Suprapubic skin (tissue), 4 donors: Measurements from ENCODE around the gene KCNG4. TPM values are rescaled to one million over a fixed set of nuclear protein-coding genes. Genes with fewer than 3 reads are reported as not detected.
A peak's percentile ranks its signal among the peaks of the same experiment; 100 is the strongest.

Experiments
- DNase-seq, 2 donors: peaks; one replicate each; pipeline ENCODE4 v3.0.0-alpha.2; 2019; ENCODE audit warnings: low spot score in 2 of 2
- H3K27ac ChIP-seq: fragments of 200-600 bp; sonication (generic); one replicate; pipeline ENCODE4 v1.5.1; 2019
- H3K27me3 ChIP-seq: fragments of 200-600 bp; sonication (generic); one replicate; pipeline ENCODE4 v1.5.1; 2019
- H3K36me3 ChIP-seq: fragments of 200-600 bp; sonication (generic); one replicate; pipeline ENCODE4 v1.5.1; 2019
- H3K4me1 ChIP-seq: fragments of 200-600 bp; sonication (generic); one replicate; pipeline ENCODE4 v1.5.1; 2019
- H3K4me3 ChIP-seq: fragments of 200-600 bp; sonication (generic); one replicate; pipeline ENCODE4 v1.5.1; 2019; ENCODE audit warnings: mild to moderate bottlenecking
- H3K9me3 ChIP-seq: fragments of 200-600 bp; sonication (generic); one replicate; pipeline ENCODE4 v1.5.1; 2019
- CTCF ChIP-seq, 2 donors: fragments of 200-600 bp in 1 of 2; fragments of 450-650 bp in 1 of 2; sonication (generic) in 1 of 2; IDR thresholded peaks; one replicate each; pipeline ENCODE4 v1.5.1; 2016 to 2019; ENCODE audit warnings: antibody characterized with exemption in 2 of 2, mild to moderate bottlenecking in 1 of 2, moderate library complexity in 1 of 2
- EP300 ChIP-seq: sonication (generic); formaldehyde crosslinking; IDR thresholded peaks from one replicate; pipeline ENCODE4 v1.6.1; 2017; ENCODE audit warnings: antibody characterized with exemption
- POLR2A ChIP-seq, 2 donors: fragments of 450-650 bp; IDR thresholded peaks; one replicate each; pipeline ENCODE4 v1.6.1; 2017; ENCODE audit warnings: antibody characterized with exemption in 2 of 2, mild to moderate bottlenecking in 2 of 2, moderate library complexity in 2 of 2
- POLR2AphosphoS5 ChIP-seq, 3 donors: sonication (generic); formaldehyde crosslinking; IDR thresholded peaks; one replicate each; pipeline ENCODE4 v1.6.1; 2017; ENCODE audit warnings: antibody characterized with exemption in 3 of 3
- WGBS: methylation state at CpG from one replicate; pipeline ENCODE4 v1.1.5; 2018; 5-methylcytosine and 5-hydroxymethylcytosine counted together
- total RNA-seq, 4 donors: library from RNA; depleted of rRNA; stranded (reverse); fragments of >200 nt; gene quantifications; one replicate each; pipeline ENCODE4 v1.1.0, GENCODE V29; 2016

Gene KCNG4
- total RNA-seq, 4 donors from 2014 or later = not detected

GRCh38 chr16:84179612-84180320, 60.0 kb downstream of the KCNG4 start:
- Histone ChIP-seq H3K27me3 (no peaks in the 10 kb centered on the region), H3K4me3 (no peak overlapping the region), H3K9me3 (no peaks in the 10 kb centered on the region), H3K27ac (no peak overlapping the region), H3K36me3 (peaks cover 59% of the 10 kb centered on the region), H3K4me1 (peaks cover 38% of the 10 kb centered on the region)
- no peak for DNase-seq
- TF ChIP-seq POLR2AphosphoS5 (IDR thresholded peaks at IDR 0.05) (no peak), CTCF (IDR thresholded peaks at IDR 0.05) (no peak), EP300 (no peak), POLR2A (IDR thresholded peaks at IDR 0.05) (no peak)
- 88% methylated on average over 16 of the region's 33 CpGs for WGBS

- Histone ChIP-seq H3K4me3 (no peak overlapping the region), H3K27ac (no peak overlapping the region), H3K9me3 (no peaks in the 10 kb centered on the region), H3K36me3 (peaks cover 58% of the 10 kb centered on the region), H3K4me1 (peaks cover 37% of the 10 kb centered on the region), H3K27me3 (no peaks in the 10 kb centered on the region)
- DNase-seq = no peak
- WGBS = 93% methylated on average over 18 of the region's 28 CpGs
- TF ChIP-seq POLR2AphosphoS5 (IDR thresholded peaks at IDR 0.05) (no peak), EP300 (no peak), POLR2A (IDR thresholded peaks at IDR 0.05) (no peak), CTCF (IDR thresholded peaks at IDR 0.05) (no peak)
Observed at GRCh38 chr16:84178892-84179611, 60.8 kb downstream of the KCNG4 start.

DNA sequence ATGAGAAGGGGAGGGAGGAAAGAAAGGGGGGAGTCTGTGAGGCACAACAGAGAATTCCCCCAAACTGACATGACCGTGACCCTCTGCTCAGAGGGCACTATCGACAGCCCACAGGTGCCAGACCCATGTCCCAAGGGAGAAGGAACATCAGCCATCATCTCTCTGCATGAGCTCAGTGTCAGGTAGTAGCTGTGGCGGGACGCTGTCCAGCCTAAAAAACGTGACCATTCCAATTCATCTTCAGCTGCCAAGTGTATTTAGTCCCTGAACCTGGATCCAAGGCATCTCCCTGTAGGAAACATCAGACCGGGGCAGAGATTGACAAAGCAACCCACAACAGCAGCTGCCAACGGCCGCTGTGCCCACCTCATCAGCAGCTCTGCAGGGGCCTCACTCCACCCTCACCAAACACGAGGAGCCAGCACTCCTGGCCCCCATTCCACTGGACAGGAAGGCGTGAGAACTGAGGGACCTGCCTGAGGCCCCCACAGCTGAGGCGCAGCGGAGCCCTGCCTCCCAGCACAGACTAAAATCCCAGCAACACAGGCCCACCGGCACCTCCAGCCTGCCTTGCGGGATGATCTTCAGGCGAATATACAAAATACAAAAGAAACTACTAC, 61.6 kb downstream of the KCNG4 start:
- peaks cover 32% of the 10 kb centered on the region for H3K4me1 ChIP-seq
- peaks cover 51% of the 10 kb centered on the region for H3K36me3 ChIP-seq
- TF ChIP-seq EP300 (no peak), CTCF (IDR thresholded peaks at IDR 0.05) (no peak)

DNA sequence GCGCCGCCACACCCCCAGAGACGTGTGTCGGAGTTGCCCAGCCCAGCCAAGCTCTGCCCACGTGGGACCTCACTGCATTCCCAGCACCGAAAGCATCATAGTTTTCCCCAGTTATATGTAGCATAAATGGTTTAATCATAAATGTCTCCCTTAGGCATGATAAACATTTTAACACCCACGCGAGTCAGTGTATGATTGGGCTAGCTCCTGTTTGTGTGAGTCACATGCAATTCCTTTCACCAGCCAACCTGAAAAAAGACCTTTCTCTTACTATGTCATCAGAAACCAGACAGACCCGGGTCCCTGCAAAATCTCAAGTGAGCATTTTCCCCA, 62.1 kb downstream of the KCNG4 start:
- H3K36me3 ChIP-seq = peaks cover 46% of the 10 kb centered on the region

More for the DNA sequence above, 61.6 kb downstream of the KCNG4 start:
- no peak for DNase-seq
- Histone ChIP-seq H3K9me3 (no peaks in the 10 kb centered on the region), H3K27me3 (no peaks in the 10 kb centered on the region), H3K4me3 (no peak overlapping the region), H3K27ac (peak overlapping the region; percentile 82)
- 86% methylated on average over 15 of the region's 15 CpGs for WGBS

More for the DNA sequence above, 62.1 kb downstream of the KCNG4 start:
- Histone ChIP-seq H3K27me3 (no peaks in the 10 kb centered on the region), H3K4me1 (peaks cover 32% of the 10 kb centered on the region), H3K27ac (peak overlapping the region; percentile 82), H3K4me3 (no peak overlapping the region), H3K9me3 (no peaks in the 10 kb centered on the region)
- TF ChIP-seq CTCF (IDR thresholded peaks at IDR 0.05) (no peak), POLR2A (IDR thresholded peaks at IDR 0.05) (no peak), EP300 (no peak), POLR2AphosphoS5 (IDR thresholded peaks at IDR 0.05) (no peak)
- DNase-seq = no peak
- 27% methylated on average over 9 of the region's 9 CpGs for WGBS
